PFSK-1 (cell line): ENCODE data around the gene MORC3.

Experiments
- FOXP2 ChIP-seq: optimal IDR thresholded peaks from 2 replicates; pipeline ENCODE3; 2011; ENCODE audit warnings: borderline replicate concordance, control low read depth, inconsistent platforms; ENCODE audit not compliant: insufficient read depth; ENCODE audit errors: extremely low read length, extremely low read depth
- POLR2AphosphoS5 ChIP-seq: IDR thresholded peaks from 2 replicates; pipeline ENCODE4 v1.6.1; 2012; ENCODE audit warnings: low read depth, mild to moderate bottlenecking, control low read depth, low read length, moderate library complexity
- REST ChIP-seq, 2 experiments: IDR thresholded peaks; 2 replicates each; pipeline versions ENCODE4 v1.6.1 to v1.8.0; 2011 to 2012; ENCODE audit warnings: low read depth in 2 of 2, low read length in 2 of 2, control low read depth in 1 of 2, inconsistent platforms in 1 of 2, mild to moderate bottlenecking in 1 of 2, moderate library complexity in 1 of 2; ENCODE audit not compliant: insufficient read depth in 1 of 2
- SIN3A ChIP-seq: IDR thresholded peaks from 2 replicates; pipeline ENCODE4 v1.6.1; 2012; ENCODE audit warnings: mild to moderate bottlenecking, low read length, moderate library complexity, borderline replicate concordance; ENCODE audit not compliant: insufficient read depth
- TAF1 ChIP-seq: IDR thresholded peaks from 2 replicates; pipeline ENCODE4 v1.6.1; 2012; ENCODE audit warnings: low read length, control low read depth, borderline replicate concordance; ENCODE audit not compliant: insufficient read depth

The MORC3 gene

GRCh38 chr21:36338975-36339374, 19.0 kb downstream of the MORC3 start:
- TF ChIP-seq FOXP2 (no peak), TAF1 (no peak), POLR2AphosphoS5 (no peak), REST (IDR thresholded peaks at IDR 0.05; ENCODE audit: insufficient read depth in 1 of 2, low read depth in 2 of 2, low read length in 2 of 2) (no peak), SIN3A (no peak)

GRCh38 chr21:36344931-36345330, 24.9 kb downstream of the MORC3 start:
- TF ChIP-seq REST (IDR thresholded peaks at IDR 0.05; ENCODE audit: insufficient read depth in 1 of 2, low read depth in 2 of 2, low read length in 2 of 2) (no peak), TAF1 (no peak), SIN3A (no peak), POLR2AphosphoS5 (no peak), FOXP2 (no peak)

- TF ChIP-seq POLR2AphosphoS5 (no peak), FOXP2 (no peak), REST (IDR thresholded peaks at IDR 0.05; ENCODE audit: insufficient read depth in 1 of 2, low read depth in 2 of 2, low read length in 2 of 2) (no peak), TAF1 (no peak), SIN3A (no peak)
Measured at GRCh38 chr21:36347278-36347961, 27.4 kb downstream of the MORC3 start.

GRCh38 chr21:36347962-36348328, 27.9 kb downstream of the MORC3 start:
- TF ChIP-seq FOXP2 (no peak), SIN3A (no peak), TAF1 (no peak), POLR2AphosphoS5 (no peak), REST (IDR thresholded peaks at IDR 0.05; ENCODE audit: insufficient read depth in 1 of 2, low read depth in 2 of 2, low read length in 2 of 2) (no peak)
